Ishikawa (cell line): Measurements from ENCODE around the gene SAXO1.

ENCODE experiments used
- CEBPB ChIP-seq: IDR thresholded peaks from 2 replicates; pipeline ENCODE4 v1.6.1; 2012
- EGR1 ChIP-seq: IDR thresholded peaks from 2 replicates; pipeline ENCODE4 v1.6.1; 2012
- EP300 ChIP-seq: IDR thresholded peaks from 2 replicates; pipeline ENCODE4 v1.6.1; 2012; ENCODE audit warnings: borderline replicate concordance
- MAX ChIP-seq: IDR thresholded peaks from 2 replicates; pipeline ENCODE4 v1.6.1; 2012
- NFIC ChIP-seq: IDR thresholded peaks from 2 replicates; pipeline ENCODE4 v1.6.1; 2012
- RAD21 ChIP-seq: IDR thresholded peaks from 2 replicates; pipeline ENCODE4 v1.6.1; 2012; ENCODE audit warnings: low read depth
- REST ChIP-seq: IDR thresholded peaks from 2 replicates; pipeline ENCODE4 v1.6.1; 2012; ENCODE audit warnings: low read depth, mild to moderate bottlenecking
- TAF1 ChIP-seq: IDR thresholded peaks from 2 replicates; pipeline ENCODE4 v1.6.1; 2012; ENCODE audit warnings: low read depth, mild to moderate bottlenecking
- TCF12 ChIP-seq: IDR thresholded peaks from 2 replicates; pipeline ENCODE4 v1.6.1; 2012; ENCODE audit warnings: low read depth
- USF1 ChIP-seq: IDR thresholded peaks from 2 replicates; pipeline ENCODE4 v1.6.1; 2012
- YY1 ChIP-seq: IDR thresholded peaks from 2 replicates; pipeline ENCODE4 v1.6.1; 2012; ENCODE audit warnings: low read depth
- ZBTB7A ChIP-seq: IDR thresholded peaks from 2 replicates; pipeline ENCODE4 v1.6.1; 2012; ENCODE audit warnings: low read depth

- TF ChIP-seq REST, result no peak
- no peak for TF ChIP-seq CEBPB
- no peak for TF ChIP-seq EGR1
- no peak for TF ChIP-seq MAX
- no peak for TF ChIP-seq TCF12
- no peak for TF ChIP-seq NFIC
- TF ChIP-seq TAF1, result no peak
- TF ChIP-seq YY1, result no peak
- no peak for TF ChIP-seq ZBTB7A
- TF ChIP-seq RAD21, result no peak
- no peak for TF ChIP-seq USF1
- no peak for TF ChIP-seq EP300
These were observed 24.0 kb upstream of the SAXO1 start for GRCh38 chr9:19057033-19057432.
